ENCODE data around the gene FBXL3. TPM values are rescaled to one million over a fixed set of nuclear protein-coding genes. Genes with fewer than 3 reads are reported as not detected.
"Not testable (repeated sequence)": the region's sequence is repeated elsewhere in the genome, so short reads cannot be mapped to it uniquely, and the experiment has no call there.

Gene FBXL3
- polyA plus RNA-seq, 12 donors = 24.5 to 49.7 (median 42.7) TPM; not detected in 1

DNA sequence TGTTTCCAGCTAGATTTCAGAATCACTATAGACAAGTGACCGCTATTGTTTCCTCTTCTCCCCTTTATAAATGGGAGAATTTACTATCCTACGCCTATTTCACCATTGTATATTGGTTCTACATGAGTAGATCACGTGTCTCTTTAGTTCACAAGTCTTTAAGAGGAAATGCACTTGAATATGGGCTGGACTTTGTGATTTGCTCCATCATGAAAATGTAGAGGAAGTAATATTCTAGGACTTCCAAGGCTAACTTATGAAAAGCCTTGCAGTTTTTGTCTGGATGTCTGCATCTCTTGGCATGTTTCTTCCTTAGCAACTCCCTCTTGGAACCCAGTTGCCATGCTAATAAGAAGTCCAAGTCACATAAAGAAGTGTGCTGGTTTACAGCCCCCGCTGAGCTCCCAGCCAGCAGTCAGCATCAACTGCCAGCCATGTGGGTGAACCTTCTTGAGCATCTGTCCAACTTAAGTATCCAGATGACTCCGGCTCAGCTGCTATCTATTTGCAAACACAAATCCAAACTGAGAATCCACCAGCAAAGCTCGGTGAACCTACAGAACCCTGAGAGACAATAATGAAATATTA, 4.8 kb upstream of the FBXL3 start:
- no peak for DNase-seq

- no peak for DNase-seq
These were observed 2.5 kb upstream of the FBXL3 start for GRCh38 chr13:77029436-77029835.

DNA sequence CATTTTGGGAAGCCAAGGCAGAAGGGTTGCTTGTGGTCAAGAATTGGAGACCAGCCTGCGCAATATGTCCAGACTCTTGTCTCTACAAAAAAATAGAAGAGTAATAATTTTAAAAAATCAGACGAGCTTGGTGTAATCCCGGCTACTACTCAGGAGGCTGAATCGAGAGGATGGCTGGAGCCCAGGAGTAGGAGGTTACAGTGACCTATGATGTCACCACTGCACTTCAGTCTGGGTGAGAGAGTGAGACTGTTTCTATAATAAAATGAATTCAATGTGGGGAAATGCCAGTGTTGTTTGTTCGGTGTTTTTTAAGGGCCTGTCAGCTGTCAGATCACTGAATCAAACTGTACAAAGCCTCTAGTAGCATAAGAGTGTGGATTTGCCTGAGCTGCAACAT, 1.2 kb upstream of the FBXL3 start:
- no peak for DNase-seq

DNA sequence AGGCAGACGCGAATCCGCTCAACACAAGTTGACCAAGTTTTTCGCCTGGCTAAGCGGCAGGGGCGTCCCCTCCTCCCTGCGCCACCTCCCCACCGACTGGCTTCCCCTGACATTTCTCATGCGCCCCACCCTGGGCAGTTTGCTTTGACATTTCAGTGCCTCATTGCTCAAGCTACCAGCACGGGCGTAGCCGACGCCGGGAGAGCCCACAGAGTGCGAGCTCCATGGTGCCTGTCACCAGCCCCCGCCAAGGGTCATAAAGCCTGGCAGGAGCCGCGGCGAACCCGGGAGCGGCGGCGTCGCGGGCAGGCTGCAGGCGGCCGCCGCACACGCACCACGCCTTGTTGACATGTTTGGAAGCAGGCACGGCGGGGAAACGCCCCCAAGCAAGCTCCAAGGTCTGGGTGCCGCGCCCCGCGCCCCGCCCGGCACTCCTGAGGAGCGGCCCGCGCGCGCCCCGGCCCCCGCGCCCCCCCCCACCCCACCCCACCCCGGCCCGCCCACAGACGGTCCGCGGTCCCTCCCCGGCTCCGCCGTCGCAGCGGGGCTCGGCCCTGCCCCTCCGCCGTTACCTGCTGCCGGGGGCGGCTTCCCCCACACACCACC, 601 bp downstream of the FBXL3 start:
- peak; percentile 51 for DNase-seq

DNA sequence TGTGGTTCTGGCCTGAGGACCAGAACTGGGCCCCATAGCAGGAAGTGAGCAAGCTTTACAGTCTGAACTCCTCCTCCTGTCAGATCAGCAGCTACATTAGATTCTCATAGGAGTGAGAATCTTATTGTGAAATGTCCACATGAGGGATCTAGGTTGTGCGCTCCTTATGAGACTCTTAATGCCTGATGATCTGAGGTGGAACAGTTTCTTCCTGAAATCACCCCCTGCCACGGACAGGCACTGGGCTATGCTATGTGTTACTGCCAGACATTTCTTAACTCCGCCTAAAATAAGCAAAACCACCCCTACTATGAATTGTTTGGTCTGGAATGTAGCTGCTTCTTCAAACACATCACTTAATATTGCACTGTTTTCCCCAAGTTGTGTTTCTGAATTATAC, 4.6 kb downstream of the FBXL3 start:
- DNase-seq = no peak

DNA sequence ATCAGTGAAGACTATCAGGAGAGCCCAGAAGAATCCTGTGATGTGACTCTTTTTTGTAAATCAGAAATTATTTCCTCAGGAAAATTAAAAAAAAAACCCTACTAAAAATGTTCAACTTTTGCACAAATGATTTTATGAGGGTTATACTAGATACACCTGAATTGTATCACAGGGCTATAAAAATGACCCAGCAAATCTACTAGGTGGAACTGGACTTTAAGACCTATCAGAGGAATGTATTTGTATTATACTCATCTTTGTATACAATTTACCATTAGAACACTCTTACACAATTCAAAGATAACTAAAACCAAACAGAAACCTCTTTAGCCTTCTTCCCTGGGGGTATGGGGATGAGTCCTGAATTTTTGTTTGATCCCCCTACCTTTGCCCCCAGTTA, 7.2 kb downstream of the FBXL3 start:
- no peak for DNase-seq

- DNase-seq = no peak
These were observed 9.9 kb downstream of the FBXL3 start for GRCh38 chr13:77016888-77017623.

DNA sequence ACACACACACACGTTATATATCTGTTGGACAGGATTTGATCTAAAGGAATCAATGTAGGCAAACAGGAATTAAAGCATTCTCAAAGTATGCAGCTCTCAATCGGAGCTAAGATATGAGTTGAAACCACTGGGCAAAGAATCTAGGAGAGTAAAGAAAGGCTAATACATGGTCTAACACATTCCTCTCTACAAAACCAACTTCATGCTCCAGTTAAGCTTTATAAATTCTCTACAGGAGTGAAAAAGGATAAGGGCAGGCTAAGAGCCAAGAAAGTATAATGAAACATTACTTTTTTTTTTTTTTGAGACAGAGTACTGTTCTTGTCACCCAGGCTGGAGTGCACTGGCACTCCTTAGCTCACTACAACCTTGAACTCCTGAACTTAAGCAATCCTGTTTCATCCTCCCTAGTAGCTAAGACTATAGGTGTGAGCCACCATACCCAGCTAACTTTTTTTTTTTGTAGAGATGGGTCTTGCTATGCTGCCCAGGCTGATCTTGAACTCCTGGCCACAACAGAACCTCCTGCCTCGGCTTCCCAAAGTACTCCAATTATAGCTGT, 10.6 kb downstream of the FBXL3 start:
- DNase-seq = no peak

- DNase-seq = no peak
These were observed 11.9 kb downstream of the FBXL3 start for GRCh38 chr13:77014906-77015685.

DNA sequence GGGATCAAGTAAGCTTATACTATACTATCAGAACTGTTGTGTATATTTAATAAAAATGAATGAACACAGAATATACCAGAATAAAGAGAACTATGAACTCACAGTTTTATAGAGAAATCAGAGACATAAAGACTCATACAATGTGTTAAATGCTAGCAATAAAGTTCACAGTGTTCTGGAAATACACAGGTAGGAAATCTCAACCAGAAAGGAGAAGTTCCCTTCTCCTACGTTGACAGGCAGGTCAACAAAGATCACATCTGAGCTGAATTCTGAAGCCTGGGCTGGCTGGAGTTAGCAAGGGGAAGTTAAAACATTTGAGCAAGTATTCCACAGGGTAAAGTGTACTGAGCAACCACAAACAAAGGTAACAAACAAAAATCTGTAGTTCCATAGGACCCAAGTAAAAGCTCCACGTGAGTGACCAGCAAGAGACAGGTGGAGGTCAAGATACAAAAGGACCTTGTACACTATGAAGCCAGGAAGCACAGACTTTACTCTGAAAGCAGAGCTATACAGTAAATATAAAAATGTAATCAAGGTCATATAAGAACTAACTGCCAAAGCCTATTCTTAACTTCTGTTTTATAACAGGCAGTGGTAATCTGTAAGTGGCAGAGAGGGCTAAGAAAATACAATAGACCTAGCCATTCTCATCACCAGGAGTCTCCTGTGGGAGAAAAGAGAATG, 13.0 kb downstream of the FBXL3 start:
- DNase-seq = no peak

- not testable (repeated sequence) for DNase-seq
These were observed 17.2 kb downstream of the FBXL3 start for GRCh38 chr13:77009719-77010118.

DNA sequence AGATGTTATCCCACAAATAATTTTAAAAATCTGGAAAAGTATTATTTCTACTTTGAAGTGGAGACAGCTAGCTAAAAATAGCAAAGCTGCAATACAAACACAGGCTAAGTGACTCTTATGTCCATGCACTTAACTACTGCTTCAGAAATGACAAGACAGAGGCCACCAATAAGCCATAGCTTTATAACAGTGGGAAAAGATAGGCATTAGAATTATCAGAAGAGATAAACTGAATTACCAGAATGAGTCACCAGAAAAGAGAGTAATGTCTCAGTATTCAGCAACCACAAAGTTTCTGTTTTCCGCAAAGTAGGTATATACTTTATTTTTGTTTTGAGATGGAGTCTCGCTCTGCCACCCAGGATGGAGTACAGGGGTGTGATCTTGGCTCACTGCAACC, 17.9 kb downstream of the FBXL3 start:
- DNase-seq = no peak

DNA sequence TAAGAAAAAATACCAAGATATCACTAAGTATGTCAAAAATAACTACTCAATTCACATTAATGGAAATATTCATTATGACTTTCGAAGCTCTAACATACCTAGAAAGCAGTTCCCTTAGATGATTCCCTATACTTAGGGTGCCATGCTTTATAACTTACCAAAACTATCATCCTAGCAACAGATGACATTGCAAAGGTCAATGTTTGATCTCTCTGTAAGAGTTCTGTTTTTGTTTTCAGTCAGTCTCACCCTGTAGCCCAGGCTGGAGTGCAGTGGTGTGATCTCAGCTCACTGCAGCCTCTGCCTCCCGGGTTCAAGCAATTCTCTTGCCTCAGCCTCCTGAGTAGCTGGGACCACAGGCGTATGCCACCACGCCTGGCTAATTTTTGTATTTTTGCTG, 18.6 kb downstream of the FBXL3 start:
- DNase-seq = not testable (repeated sequence)

- DNase-seq = no peak
These were observed 24.3 kb downstream of the FBXL3 start for GRCh38 chr13:77002590-77003190.

DNA sequence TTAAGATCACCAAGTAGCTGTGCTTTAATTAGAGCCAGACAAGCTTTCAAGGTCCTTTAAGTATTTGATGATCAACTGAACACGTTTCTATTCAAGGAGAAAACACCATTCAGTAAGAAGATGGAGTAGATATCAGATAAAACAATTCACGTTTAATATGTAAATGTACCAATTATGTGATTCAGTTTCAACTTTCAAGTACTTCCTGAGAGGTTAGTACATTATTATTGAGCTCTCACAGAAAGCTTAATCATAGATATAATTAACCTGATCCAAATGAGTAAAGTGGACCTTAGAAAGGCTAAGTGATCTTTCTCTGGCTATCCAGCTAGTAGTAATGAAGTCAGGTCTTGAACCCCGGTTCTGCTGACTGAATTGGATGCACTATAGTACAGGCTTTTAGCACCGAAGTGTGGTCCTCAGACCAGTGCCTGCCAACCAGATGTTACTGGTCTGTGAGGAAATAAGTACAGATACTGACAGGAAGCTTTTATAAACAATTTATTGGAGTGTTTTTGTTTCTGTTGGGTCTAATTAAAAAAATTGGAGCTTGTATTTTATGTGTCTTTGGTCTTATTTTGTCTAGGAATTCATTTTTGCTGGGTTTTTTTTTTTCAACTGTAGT, 24.9 kb downstream of the FBXL3 start:
- DNase-seq = no peak

- no peak for DNase-seq
These were observed 25.4 kb downstream of the FBXL3 start for GRCh38 chr13:77001540-77001939.

DNA sequence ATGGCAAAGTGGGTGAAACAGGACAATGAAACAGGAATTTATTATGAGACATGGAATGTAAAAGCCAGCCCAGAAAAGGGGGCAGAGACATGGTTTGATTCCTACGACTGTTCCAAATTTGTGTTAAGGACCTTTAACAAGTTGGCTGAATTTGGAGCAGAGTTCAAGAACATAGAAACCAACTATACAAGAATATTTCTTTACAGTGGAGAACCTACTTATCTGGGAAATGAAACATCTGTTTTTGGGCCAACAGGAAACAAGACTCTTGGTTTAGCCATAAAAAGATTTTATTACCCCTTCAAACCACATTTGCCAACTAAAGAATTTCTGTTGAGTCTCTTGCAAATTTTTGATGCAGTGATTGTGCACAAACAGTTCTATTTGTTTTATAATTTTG, 26.5 kb downstream of the FBXL3 start:
- DNase-seq = no peak

DNA sequence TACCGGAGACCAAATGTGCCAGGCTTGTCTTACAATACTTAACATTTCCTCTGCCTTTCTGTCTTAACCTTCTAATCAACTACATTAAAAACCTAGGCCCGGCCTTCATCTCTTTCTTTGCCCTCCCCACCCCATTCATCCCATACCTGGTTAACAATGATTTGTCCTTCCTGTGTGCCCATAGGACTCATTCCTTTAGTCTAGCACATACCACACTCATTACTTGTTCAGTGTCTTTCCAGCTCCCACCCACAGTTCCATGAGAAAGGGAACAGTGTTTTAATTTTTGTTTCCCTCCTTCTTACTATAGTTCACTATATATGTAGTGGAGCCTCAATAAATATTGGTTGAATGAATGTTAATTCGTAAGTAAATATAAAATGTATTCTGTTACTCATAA, 32.7 kb downstream of the FBXL3 start:
- DNase-seq = no peak

DNA sequence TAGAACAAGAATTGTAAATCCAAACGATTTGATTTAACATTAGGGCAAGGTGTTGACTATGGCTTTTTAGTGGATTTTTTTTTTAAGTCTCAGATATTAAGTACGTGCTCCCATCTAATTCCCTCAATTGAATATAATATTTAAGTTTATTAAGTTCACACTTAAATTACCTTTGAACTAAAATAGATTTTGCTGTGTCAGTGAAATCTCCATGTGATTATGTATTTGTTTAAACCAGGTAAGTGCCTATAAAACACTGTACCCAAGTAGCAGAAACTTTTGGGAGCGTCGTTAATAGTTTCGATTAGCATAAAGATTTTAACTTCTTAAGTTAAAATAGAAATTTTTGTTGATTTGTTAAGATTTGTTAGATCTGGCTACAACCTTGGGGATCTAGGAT, 33.5 kb downstream of the FBXL3 start:
- DNase-seq = no peak

DNA sequence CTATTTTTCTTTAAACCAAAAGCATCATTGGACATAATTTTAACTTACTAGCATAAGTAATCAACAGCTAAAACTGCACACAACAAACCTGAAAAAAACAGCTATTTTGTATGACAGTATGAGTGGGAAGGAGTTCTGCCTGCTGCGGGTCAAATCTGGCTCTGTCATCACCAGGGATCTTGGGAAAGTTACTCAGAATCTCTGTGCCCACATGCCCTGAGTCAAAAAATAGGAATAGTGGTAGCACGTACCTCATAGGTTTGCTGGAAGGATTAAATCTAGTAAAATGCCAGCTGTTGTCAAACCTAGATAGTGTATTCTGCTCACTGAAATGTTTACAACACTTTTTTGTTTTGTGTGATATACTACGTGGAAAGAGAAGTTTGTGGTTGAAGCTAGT, 33.9 kb downstream of the FBXL3 start:
- no peak for DNase-seq

- peak; percentile 49 for DNase-seq
These were observed 34.4 kb downstream of the FBXL3 start for GRCh38 chr13:76992548-76993001.

Measured in muscle of arm (tissue), 12 donors.